GM19324 (cell line): ENCODE measurements around the gene NCS1.

Source experiments
- ATAC-seq: cut with Tn5 transposase; IDR thresholded peaks from one replicate; pipeline ENCODE4 v1.9.1; 2021; ENCODE audit warnings: mild to moderate bottlenecking, moderate library complexity; ENCODE audit not compliant: unreplicated experiment, low FRiP score

Gene NCS1

DNA sequence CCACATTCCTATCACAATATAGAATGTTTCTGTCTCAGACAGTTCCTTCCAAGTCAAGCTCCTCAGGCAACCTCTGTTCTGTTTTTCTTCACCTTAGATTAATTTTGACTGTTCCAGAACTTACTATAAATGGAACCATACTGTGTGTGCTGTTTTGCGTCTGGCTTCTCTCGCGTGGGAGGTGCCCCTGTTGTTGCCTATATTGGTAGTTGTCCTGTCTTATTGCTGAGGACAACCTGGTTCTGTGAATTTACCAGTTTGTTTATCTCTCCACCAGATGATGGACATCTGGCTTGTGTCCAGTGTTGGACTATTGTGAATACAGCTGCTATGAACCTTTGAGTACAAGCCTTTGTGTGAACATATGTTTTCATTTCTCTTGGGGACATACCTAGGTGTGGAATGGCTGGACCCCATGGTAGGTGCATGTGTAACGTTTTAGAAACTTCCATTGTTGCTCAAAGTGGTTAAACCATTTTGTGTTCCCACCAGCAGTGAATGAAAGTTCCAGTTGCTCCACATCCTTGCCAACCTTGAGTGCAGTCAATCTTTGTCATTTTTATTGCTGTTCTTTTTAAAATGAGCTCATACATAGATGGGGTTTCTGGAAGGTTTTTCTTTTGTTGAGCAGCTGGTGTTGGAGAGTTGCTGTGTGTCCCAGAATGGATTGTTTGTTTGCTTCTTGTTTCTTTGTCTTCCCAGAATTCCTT, 111.5 kb downstream of the NCS1 start:
- no peak for ATAC-seq

DNA sequence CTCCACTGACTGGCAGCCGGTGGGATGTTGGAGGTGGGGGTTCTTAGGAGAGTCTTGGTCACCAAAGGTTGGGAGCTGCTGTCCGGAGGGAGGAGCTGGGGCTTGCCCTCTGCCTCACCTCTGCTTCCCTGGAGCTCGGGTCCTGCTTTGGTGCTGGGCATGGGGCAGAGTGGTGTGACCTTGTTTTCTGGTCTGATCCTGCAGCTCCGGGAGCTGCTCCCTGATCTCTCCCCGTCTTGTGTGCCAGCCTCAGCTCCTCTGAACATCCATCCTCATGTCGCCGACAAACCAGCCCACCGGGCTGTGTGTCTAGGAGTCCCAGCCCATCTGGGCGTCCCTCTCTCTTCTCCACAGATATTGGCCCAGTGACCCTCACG, 112.0 kb downstream of the NCS1 start:
- no peak for ATAC-seq

GRCh38 chr9:130284690-130285089, 112.5 kb downstream of the NCS1 start:
- no peak for ATAC-seq

GRCh38 chr9:130285271-130285670, 113.1 kb downstream of the NCS1 start:
- no peak for ATAC-seq

- no peak for ATAC-seq
Observed at GRCh38 chr9:130286072-130286770, 114.0 kb downstream of the NCS1 start.
